Measurements from ENCODE around the gene SPPL3. TPM values are rescaled to one million over a fixed set of nuclear protein-coding genes. Genes with fewer than 3 reads are reported as not detected.
"Not testable (repeated sequence)": the region's sequence is repeated elsewhere in the genome, so short reads cannot be mapped to it uniquely, and the experiment has no call there.

The SPPL3 gene
- polyA plus RNA-seq, 12 donors = 21.9 to 72.7 (median 58.4) TPM; not detected in 1

DNA sequence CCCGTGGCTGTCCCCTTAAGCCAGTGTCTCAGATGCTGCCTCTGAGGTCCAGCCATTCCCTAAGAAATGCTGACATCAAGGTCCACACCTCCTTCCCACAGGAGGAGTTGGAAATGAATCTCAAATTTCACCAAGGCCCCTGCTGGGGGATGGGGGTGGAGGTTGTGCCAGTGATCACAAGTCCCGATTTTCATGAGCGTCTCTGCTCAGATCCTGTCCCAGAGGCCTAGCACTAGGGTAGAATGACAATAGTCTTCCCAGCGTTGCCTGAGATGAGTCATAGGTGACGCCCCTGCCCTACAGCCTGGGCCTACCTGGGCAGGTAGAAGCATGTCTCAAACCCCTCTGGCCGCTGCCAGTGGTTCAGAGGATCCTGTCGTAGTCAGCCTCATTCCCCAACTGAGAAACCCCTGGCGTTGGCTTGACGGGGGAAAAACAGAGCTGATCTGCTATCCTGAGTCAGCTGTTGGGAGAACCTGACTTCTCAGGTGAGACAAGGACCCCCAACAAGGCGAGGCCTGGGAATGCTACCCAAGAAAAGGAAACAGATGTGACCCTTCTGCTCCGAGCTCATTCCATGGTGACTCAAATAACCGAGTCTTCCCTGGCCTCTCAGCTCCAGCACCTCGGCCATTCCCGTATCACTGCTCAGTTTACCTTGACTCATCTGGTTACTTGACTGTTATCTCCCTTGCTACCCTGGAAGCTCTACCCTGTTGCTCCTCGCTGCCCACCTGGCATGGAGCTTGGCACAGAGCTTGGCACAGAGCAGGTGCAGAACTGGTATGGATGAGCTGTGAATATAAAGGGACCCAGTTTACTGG, 21.8 kb upstream of the SPPL3 start:
- no peak for DNase-seq

GRCh38 chr12:120922279-120922678, 18.1 kb upstream of the SPPL3 start:
- no peak for DNase-seq

DNA sequence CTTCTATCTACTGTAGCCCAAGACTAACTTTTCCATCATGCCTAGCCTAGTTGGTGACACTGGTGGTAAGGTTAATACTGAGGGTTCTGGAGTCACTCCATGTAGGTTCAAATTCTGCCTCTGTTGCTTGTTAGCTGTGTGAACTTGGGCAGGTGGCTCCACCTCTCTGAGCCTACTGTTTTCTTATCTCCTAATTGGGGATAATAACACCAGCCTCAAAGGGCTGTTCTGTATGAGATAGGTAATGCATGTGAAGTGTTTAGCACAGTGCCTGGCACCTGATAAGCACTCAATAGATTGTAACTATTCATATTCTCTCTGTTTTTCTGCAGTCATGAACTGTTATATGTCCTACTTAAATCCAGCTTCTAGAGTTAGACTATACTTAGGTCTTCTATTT, 17.5 kb upstream of the SPPL3 start:
- DNase-seq = no peak

DNA sequence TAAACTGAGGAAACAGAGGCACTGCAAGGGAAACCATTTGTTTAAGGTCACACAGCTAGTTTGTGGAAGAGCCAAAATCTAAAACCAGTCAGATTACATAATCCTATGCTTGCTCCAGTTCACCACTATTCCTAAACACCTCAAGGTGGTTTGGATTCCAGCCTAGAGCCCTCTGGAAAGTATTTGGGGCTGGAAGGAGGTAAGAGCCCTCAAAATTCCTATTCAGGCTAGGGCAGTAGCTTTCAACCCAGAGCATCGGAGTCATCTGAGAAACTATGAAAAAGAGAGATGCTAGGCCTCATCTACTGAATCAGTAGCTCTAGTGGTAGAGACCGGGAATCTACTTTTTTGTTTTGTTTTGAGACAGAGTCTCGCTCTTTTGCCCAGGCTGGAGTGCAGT, 16.0 kb upstream of the SPPL3 start:
- no peak for DNase-seq

- no peak for DNase-seq
Measured at GRCh38 chr12:120917748-120918147, 13.6 kb upstream of the SPPL3 start.

- no peak for DNase-seq
Measured at GRCh38 chr12:120916561-120916960, 12.4 kb upstream of the SPPL3 start.

DNA sequence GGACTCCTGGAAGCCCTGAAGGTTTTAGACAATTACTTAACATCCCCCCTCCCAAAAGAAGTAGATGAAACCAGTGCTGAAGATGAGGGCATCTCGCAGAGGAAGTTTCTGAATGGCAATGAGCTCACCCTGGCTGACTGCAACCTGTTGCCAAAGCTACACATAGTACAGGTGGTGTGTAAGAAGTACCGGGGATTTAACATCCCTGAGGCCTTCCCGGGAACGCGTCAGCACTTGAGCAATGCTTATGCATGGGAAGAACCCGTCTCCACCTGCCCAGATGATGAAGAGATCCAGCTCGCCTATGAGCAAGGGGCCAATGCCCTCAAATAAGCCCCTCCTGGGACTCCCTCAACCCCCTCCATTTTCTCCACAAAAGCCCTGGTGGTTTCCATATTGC, 10.6 kb upstream of the SPPL3 start:
- DNase-seq = no peak

DNA sequence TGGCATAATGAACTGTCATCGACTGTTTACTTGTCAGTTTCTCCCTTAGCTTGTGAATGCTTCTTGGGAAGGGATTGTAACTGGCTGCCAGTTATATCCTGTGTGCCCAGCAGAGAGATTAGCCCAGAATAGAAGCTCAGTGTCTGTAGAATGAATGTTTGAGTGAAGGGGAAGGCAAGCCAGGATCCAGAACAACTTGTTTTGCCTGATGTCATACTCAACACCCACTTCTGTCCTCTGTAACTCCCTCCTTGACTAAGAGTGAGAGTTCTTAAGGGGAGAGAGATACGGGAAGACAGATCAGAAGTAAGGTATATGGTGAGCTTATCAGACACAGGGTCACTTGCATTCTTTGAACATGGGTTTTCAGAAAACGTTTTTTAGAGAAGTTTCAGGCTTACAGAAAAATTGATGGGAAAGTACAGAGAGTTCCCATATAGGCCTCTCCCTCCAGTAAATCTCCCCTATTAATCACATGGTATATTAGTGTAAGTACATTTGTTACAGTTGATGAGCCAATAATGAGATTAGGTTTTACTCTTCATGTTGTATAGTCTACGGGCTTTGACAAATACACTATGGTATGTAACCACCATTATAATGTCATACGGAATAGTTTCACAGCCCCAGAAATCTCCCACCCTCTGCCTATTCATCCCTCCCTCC, 5.6 kb upstream of the SPPL3 start:
- DNase-seq = no peak

DNA sequence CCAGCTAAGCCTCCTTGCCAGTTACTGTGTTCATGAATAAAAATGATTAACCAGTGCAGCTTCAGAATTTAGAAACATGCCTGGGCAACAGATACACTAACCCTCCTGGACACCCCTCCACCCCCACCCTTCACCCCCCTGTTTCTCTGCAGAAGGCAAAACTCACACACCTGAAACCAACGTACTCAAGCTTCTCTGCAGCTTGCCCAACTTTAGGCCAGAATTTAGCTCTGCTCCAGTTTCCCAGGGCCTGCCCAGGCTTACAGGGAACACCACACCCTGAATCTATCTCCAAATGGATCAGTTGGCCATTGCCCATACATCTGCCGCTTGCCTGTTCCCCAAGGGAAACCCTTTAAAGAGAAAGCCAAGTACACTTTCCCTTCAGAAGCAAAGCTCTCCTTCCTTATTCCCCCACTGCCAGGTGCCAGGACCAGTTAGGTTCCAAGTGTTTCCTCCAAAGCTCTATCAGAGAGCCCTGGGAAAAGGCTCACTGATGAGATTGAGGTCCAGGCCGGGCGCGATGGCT, 1.8 kb upstream of the SPPL3 start:
- no peak for DNase-seq

DNA sequence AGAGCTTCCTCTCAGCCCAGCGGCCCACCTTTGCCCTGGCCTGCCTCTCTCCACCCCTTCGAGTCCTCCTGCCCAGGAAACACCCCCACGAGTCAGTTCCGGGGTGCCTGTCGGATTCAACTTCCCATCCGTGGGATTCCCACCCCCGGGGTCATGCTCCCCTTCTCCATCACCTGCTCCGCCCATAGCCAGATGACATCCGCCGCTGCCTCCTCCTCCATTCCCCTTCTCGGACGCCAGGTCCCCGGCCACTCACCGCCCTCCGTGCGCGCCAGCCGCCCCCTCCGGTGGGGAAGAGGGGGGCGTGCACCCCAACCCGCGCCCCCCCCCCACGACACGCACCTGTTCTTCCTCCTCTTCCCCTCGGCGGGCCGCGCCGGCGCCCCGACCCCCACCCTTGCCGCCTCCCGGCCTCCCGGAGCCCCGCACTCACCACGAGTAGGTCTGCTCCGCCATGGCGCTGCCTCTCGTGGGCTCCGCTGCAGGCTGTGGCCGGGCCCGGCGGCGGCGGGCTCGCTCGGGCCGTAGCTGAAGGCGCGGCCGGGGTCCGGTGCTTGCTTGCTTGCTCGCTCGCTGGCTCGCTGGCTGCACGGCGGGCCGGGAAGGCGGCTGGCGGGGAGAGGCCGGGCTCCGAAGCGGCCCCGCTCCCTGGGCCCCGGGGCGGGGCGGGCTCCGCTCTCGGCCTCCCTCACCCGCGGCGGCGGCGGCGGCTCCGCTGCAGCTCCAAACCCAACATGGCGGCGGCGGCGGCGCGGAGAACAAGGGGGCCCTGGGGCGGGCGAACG, 554 bp downstream of the SPPL3 start:
- peak; percentile 23 for DNase-seq

- no peak for DNase-seq
Measured at GRCh38 chr12:120902846-120903411, 1.2 kb downstream of the SPPL3 start.

- no peak for DNase-seq
Measured at GRCh38 chr12:120901818-120902217, 2.3 kb downstream of the SPPL3 start.

DNA sequence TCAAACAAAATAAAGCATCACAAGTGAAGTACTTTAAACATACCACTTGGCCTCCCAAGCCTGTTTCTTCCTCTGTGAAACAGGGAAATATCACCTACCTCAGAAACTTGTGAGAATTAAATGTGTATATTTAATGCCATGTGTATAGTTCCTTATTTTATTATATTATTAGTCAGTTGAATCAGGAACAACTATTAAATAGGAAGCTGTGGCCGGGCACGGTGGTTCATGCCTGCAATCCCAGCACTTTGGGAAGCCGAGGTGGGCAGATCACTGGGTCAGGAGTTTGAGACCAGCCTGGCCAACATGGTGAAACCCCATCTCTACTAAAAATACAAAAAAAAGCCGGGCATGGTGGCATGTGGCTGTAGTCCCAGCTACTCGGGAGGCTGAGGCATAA, 3.1 kb downstream of the SPPL3 start:
- not testable (repeated sequence) for DNase-seq

DNA sequence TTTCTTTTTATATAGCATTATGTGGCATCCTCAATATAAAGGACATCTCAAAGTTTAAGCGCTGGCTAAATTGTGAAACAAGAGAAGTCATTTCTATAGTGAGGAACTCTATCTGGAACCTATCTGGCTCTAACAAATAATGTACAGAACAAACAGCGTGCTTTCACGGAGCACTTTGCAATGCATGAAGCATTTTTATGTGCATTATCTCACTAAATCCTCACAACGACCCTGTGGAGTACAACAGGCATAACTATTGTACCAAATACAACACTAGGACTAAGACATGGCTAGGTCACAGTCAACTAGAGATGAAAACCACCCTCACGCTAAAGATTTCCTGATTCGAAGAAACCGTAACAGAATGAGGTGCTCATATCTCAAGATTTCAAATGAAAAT, 8.6 kb downstream of the SPPL3 start:
- no peak for DNase-seq

DNA sequence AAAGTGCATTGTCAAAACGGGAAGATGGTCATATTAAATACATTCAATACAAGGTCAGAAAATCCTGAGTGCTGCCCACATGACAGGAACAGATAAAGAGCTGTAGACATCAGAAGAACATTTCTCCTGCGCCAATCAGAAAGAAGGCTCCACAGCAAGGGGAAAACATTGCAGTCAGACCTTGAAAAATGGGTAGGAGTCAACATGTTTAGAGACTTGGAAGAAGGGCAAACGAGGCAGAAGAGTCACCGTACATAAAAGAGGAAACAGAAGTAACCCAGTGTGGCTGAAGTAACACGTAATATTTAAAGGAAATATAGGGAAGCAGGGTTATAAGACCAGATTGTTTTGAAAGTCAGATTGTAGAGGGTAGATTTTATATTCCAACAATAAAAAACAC, 11.9 kb downstream of the SPPL3 start:
- no peak for DNase-seq

DNA sequence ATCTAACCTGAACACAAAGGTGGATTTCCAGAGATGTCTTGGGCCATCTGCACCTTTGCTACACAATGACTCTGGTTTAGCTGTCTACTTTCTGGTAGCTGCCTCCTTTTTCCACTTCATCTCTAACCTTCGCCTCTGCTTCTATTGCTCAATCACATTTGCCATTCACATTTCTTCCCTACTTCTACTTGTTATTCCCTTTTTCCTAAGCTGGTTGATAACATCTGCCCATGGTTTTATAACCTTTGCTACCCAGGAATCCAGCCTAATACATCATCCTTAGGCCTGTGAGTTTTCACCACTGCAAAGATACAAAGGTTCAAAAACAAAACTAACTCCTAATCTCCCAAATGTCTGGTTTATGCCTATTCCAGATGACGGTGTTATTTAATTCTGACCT, 13.2 kb downstream of the SPPL3 start:
- DNase-seq = no peak

GRCh38 chr12:120887253-120888043, 16.7 kb downstream of the SPPL3 start:
- DNase-seq = no peak

- no peak for DNase-seq
Measured at GRCh38 chr12:120886199-120887018, 17.7 kb downstream of the SPPL3 start.

DNA sequence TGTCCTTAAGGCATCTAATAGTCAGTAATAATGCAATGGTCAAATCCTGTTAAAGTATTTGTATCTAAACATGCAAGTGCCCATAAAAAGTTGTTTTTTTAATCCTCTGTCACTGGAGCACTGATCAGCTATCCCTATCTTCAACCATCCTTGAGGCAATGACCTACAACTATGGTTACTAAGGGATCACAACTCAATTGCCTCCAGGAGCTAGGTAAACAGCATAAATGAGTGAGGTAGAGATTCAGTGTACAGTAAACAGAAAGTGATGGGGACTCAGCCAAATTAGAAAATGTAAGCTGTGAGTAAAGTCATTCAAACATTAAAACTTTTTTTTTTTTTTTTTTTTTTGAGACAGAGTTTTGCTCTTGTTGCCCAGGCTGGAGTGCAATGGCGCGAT, 18.6 kb downstream of the SPPL3 start:
- no peak for DNase-seq

DNA sequence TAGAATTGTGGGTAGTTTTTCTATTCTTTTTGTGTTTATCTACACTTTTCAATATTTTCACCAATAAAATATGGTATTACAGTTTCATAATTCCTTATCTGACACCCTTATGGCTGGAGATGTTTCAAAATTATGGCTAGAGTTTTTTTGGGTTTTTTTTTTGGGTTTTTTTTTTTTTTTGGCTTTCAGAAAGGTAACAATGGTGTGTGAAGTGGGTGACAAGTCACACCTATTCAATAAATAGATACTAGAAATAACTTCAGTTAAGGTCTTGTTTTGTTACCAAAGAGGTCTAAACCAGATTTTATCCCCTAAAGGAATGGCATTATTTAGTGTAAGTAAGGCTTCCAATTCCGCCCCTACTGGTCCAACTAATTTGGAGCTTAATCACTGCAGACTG, 19.5 kb downstream of the SPPL3 start:
- DNase-seq = no peak
